HepG2 (cell line): ENCODE measurements around the gene UBXN1. TPM values are rescaled to one million over a fixed set of nuclear protein-coding genes. Genes with fewer than 3 reads are reported as not detected.

ENCODE experiments used
- ATAC-seq: fragments of 200-7000 bp; cut with Tn5 transposase; 3 replicates; pipeline ENCODE4 v1.9.1; 2020; ENCODE audit warnings: mild to moderate bottlenecking, moderate library complexity
- BruUV-seq: library from RNA; stranded (reverse); fragments of 400-500 nt; replicated peaks from 2 replicates; lab custom pipeline; 2021; lab: Mats Ljungman, UMichigan
- CTCF ChIA-PET: fragments of 300-600 bp; formaldehyde crosslinking; extraction: SDS; loops from one replicate; lab custom pipeline; 2021; ENCODE audit warnings: low total read pairs, inconsistent platforms, low intra/inter-chr PET ratio; lab: Yijun Ruan, JAX
- POLR2A ChIA-PET: fragments of 350-600 bp; sonication (Branson Sonifier 250); formaldehyde crosslinking; loops from one replicate; lab custom pipeline; 2020; ENCODE audit warnings: antibody characterized with exemption, inconsistent platforms; lab: Yijun Ruan, JAX
- DNase-seq: peaks from one replicate; pipeline ENCODE4 v3.0.0-alpha.2; 2015; ENCODE audit warnings: low spot score
- FAIRE-seq: peaks from 3 replicates; lab custom pipeline; 2011; peaks lifted over from hg19 to GRCh38; lab: Jason Lieb, UNC
- H2AFZ ChIP-seq: one replicate; pipeline ENCODE4 v1.6.1; 2011; ENCODE audit warnings: low read length, inconsistent platforms
- H3K27ac ChIP-seq: fragments of 300-600 bp; 3 replicates; pipeline ENCODE4 v1.8.0; 2011; ENCODE audit warnings: mixed run types, mild to moderate bottlenecking, mixed read lengths, low read length, inconsistent platforms; ENCODE audit not compliant: insufficient read depth; ENCODE audit errors: extremely low read length
- H3K27me3 ChIP-seq, 2 experiments: fragments of 200-600 bp in 1 of 2; 2 replicates in 1 of 2; 3 replicates in 1 of 2; pipeline versions ENCODE4 v1.6.0 to v1.8.0; 2011; ENCODE audit warnings: low read length in 2 of 2, mild to moderate bottlenecking in 2 of 2, moderate library complexity in 2 of 2, inconsistent platforms in 1 of 2; ENCODE audit not compliant: insufficient read depth in 2 of 2, control insufficient read depth in 1 of 2
- H3K36me3 ChIP-seq, 2 experiments: fragments of 200-600 bp in 1 of 2; replicated peaks in 1 of 2; 2 replicates in 1 of 2; 3 replicates in 1 of 2; pipeline versions ENCODE4 v1.5.1 to v1.8.0; 2011; ENCODE audit warnings: low read length in 2 of 2, inconsistent platforms in 1 of 2; ENCODE audit not compliant: insufficient read depth in 2 of 2, control insufficient read depth in 1 of 2
- H3K4me1 ChIP-seq: 2 replicates; pipeline ENCODE4 v1.5.1; 2012; ENCODE audit warnings: low read length, inconsistent platforms; ENCODE audit not compliant: insufficient read depth
- H3K4me2 ChIP-seq: 2 replicates; pipeline ENCODE4 v1.6.0; 2011; ENCODE audit warnings: low read depth, low read length, inconsistent platforms
- H3K4me3 ChIP-seq, 3 experiments: fragments of 200-600 bp in 1 of 3; sonication (generic), shearing (Covaris generic) in 1 of 3; replicated peaks in 1 of 3; 2 replicates each; pipeline ENCODE4 v1.5.1; 2011 to 2016; ENCODE audit warnings: low read length in 3 of 3, inconsistent platforms in 2 of 3, low read depth in 2 of 3, mild to moderate bottlenecking in 2 of 3, control low read depth in 1 of 3, mixed read lengths in 1 of 3; ENCODE audit not compliant: insufficient read depth in 1 of 3
- H3K79me2 ChIP-seq: one replicate; pipeline ENCODE4 v1.6.1; 2011; ENCODE audit warnings: low read length, inconsistent platforms; ENCODE audit not compliant: insufficient read depth
- H3K9ac ChIP-seq: 2 replicates; pipeline ENCODE4 v1.6.0; 2011; ENCODE audit warnings: mild to moderate bottlenecking, low read depth, low read length, inconsistent platforms; ENCODE audit not compliant: insufficient read depth
- H3K9me3 ChIP-seq: 2 replicates; pipeline ENCODE4 v1.5.1; 2012; ENCODE audit warnings: mild to moderate bottlenecking, low read length
- H4K20me1 ChIP-seq: 2 replicates; pipeline ENCODE4 v1.6.0; 2011; ENCODE audit warnings: inconsistent platforms, mild to moderate bottlenecking, low read length, moderate library complexity; ENCODE audit not compliant: insufficient read depth
- FOXO1 ChIP-seq: sonication (generic); formaldehyde crosslinking; IDR thresholded peaks from 2 replicates; pipeline ENCODE4 v1.4.0; 2020; ENCODE audit warnings: missing genetic modification reagents
- MXD3 ChIP-seq: IDR thresholded peaks from 2 replicates; pipeline ENCODE4 v1.6.1; 2016; ENCODE audit warnings: mild to moderate bottlenecking, missing biosample characterization, missing genetic modification reagents
- NFIC ChIP-seq: IDR thresholded peaks from 2 replicates; pipeline ENCODE4 v1.6.1; 2012; ENCODE audit warnings: mild to moderate bottlenecking, low read length, inconsistent platforms
- TBX2 ChIP-seq: sonication (generic); formaldehyde crosslinking; IDR thresholded peaks from 2 replicates; pipeline ENCODE4 v1.5.0; 2020; ENCODE audit warnings: missing genetic modification reagents, mild to moderate bottlenecking, borderline replicate concordance
- ZBTB33 ChIP-seq: sonication (generic); formaldehyde crosslinking; IDR thresholded peaks from 2 replicates; pipeline ENCODE4 v1.4.0; 2020; ENCODE audit warnings: missing genetic modification reagents
- ZBTB38 ChIP-seq: sonication (generic); formaldehyde crosslinking; IDR thresholded peaks from 2 replicates; pipeline ENCODE4 v1.5.1; 2020; ENCODE audit warnings: mild to moderate bottlenecking, missing genetic modification reagents
- ZC3H13 ChIP-seq: sonication (generic); formaldehyde crosslinking; IDR thresholded peaks from 2 replicates; pipeline ENCODE4 v1.8.1; 2023; ENCODE audit warnings: mild to moderate bottlenecking, missing genetic modification reagents, moderate library complexity
- ZNF563 ChIP-seq: sonication (generic); formaldehyde crosslinking; IDR thresholded peaks from 2 replicates; pipeline ENCODE4 v1.8.0; 2022; ENCODE audit warnings: mild to moderate bottlenecking, moderate library complexity, missing genetic modification reagents
- ZNF574 ChIP-seq: sonication (generic); formaldehyde crosslinking; IDR thresholded peaks from 2 replicates; pipeline ENCODE4 v1.4.0; 2020; ENCODE audit warnings: missing genetic modification reagents
- WGBS: methylation state at CpG from one replicate; pipeline ENCODE4 v1.1.6; 2017; ENCODE audit warnings: low lambda C conversion rate; 5-methylcytosine and 5-hydroxymethylcytosine counted together
- in situ Hi-C: cut with HindIII; loops from 2 replicates; pipeline ENCODE4 v1.10.0; 2017; ENCODE audit warnings: low pct_unique_long_range_greater_than_20kb; ENCODE audit not compliant: extremely low pct_ligation_motif_present
- intact Hi-C: fragments of 100-400 bp; cut with micrococcal nuclease; formaldehyde crosslinking; loops from one replicate; pipeline ENCODE4 v1.10.0; 2022; ENCODE audit not compliant: unreplicated experiment
- polyA plus RNA-seq, 8 experiments: library from polyadenylated mRNA; depleted of rRNA in 3 of 8; stranded (reverse) in 7 of 8; unstranded in 1 of 8; fragments of >200 nt; fragmentation: Illumina TruSeq in 4 of 8; extraction: Trizol in 4 of 8; gene quantifications; 2 replicates each; pipeline versions ENCODE4 v1.2.1 to v1.2.3, GENCODE V29; 2011 to 2016; ENCODE audit warnings: low read depth in 4 of 8, missing spikeins in 1 of 8, mixed read lengths in 1 of 8; ENCODE audit not compliant: insufficient read depth in 1 of 8
- total RNA-seq, 5 experiments: library from RNA; depleted of rRNA; stranded (reverse); fragments of >200 nt; fragmentation: Illumina TruSeq; extraction: Trizol; gene quantifications; 2 replicates each; pipeline ENCODE4 v1.2.3, GENCODE V29; 2016; ENCODE audit warnings: low read depth in 1 of 5
- TF ChIP-seq, protein P1 (sequence below): sonication (generic); formaldehyde crosslinking; IDR thresholded peaks from 2 replicates; pipeline ENCODE4 v1.5.0; 2020; ENCODE audit warnings: mild to moderate bottlenecking, missing genetic modification reagents, moderate library complexity

Gene UBXN1
- total and polyA plus RNA-seq, 2 of the 13 experiments (the other 11 are each of a cell fraction or from before 2014, with no cell fraction given), result 47.5 to 52.4 TPM

DNA sequence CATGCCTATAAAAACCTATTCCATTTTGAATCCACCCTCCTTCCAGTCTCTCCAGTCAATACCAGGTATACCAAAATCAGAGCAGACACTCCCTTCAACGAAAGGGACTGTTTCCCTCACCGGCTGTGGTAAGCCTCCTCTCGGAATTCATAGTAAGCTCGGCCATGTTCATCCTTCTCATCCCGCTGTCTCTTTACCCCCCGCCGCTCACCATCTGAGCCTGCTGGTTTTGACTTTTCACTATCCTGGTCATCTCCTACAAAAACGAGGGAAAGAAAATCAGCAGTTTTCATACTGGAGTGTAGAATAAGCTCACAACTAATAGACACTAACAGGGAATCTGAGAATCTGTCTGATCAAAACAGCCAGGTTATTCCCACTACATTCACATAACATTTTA lies 45.3 kb upstream of the UBXN1 start:
- TF ChIP-seq ZC3H13 (CRISPR knock-in tag) (peak; percentile 37; the same call in 1 of the 2 replicates), ZNF563 (CRISPR knock-in tag) (no peak)
- Histone ChIP-seq H3K27ac (no peak overlapping the region), H3K4me3 (peak overlapping the region in 1 of 3 experiments; percentile 85; a peak in 2 of 6 replicates), H2AFZ (no peak overlapping the region), H3K27me3 (peaks cover 0 to 3% of the 10 kb centered on the region in 2 experiments; a peak in 1 of 5 replicates), H3K36me3 (peaks cover 9 to 51% of the 10 kb centered on the region in 2 experiments), H3K4me2 (peak overlapping the region; percentile 85), H3K9me3 (no peaks in the 10 kb centered on the region), H3K4me1 (peaks cover 37% of the 10 kb centered on the region), H3K9ac (peak overlapping the region; percentile 95; the same call in 1 of the 2 replicates), H4K20me1 (peaks cover 30% of the 10 kb centered on the region), H3K79me2 (peaks cover 72% of the 10 kb centered on the region)
- no peak for DNase-seq
- intact Hi-C loops, result no loop called here
- no TSS peak for BruUV-seq
- ATAC-seq, result no peak
- CTCF ChIA-PET, result no interaction called here
- in situ Hi-C loops, result no loop called here
- FAIRE-seq, result no peak
- POLR2A ChIA-PET, result interaction anchor here (0.9 to 1.2 kb wide), 3 partner anchors 18 to 117 kb away, joined by 3 read pairs; partner anchors contain the start of genes C11orf98 and CSKMT
- 77% methylated on average over 8 of the region's 8 CpGs for WGBS

DNA sequence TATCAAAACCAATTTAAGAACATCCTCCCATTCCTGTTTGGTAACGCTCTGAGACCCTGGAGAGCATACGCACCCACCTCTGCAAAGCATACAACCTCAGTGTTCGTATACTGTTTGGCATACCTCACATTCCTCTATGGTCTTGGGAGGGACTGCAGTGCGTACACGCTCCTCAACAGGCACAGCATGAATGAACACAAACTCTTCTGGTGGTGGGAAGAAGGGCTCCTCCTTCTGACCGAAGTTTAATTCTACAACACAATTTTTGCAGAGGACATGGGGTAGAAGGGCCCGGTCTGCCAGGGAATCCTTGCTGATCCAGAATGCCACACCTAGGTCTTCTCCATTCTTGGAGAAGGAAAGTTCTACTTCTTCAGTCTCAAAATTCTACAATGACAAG lies 43.1 kb upstream of the UBXN1 start:
- Histone ChIP-seq H3K4me2 (no peak overlapping the region), H3K4me3 (no peak overlapping the region), H4K20me1 (peaks cover 30% of the 10 kb centered on the region), H3K27me3 (no peaks in the 10 kb centered on the region; a peak in 1 of 5 replicates), H3K79me2 (peaks cover 64% of the 10 kb centered on the region), H2AFZ (no peak overlapping the region), H3K4me1 (peaks cover 37% of the 10 kb centered on the region), H3K36me3 (peaks cover 15 to 73% of the 10 kb centered on the region in 2 experiments), H3K27ac (peak overlapping the region; percentile 39), H3K9me3 (no peaks in the 10 kb centered on the region), H3K9ac (no peak overlapping the region)
- intact Hi-C loops (no loop called here), in situ Hi-C loops (no loop called here)
- FAIRE-seq (peak; percentile 51), DNase-seq (peak; percentile 80), ATAC-seq (peak; percentile 84)
- ChIA-PET CTCF (no interaction called here), POLR2A (no interaction called here)
- TSS peak; percentile 37 for BruUV-seq
- 71% methylated on average over 7 of the region's 7 CpGs for WGBS
- TF ChIP-seq ZNF574 (peak; percentile 61; the same call in 1 of the 2 replicates), NFIC (no peak), MXD3 (CRISPR knock-in tag) (no peak), ZBTB38 (CRISPR knock-in tag) (peak; percentile 74), TBX2 (no peak), ZBTB33 (peak; percentile 100), FOXO1 (CRISPR knock-in tag) (0 out of 2 replicates have a peak, but pooled peaks have one; percentile 18)
- TF ChIP-seq, protein P1, sequence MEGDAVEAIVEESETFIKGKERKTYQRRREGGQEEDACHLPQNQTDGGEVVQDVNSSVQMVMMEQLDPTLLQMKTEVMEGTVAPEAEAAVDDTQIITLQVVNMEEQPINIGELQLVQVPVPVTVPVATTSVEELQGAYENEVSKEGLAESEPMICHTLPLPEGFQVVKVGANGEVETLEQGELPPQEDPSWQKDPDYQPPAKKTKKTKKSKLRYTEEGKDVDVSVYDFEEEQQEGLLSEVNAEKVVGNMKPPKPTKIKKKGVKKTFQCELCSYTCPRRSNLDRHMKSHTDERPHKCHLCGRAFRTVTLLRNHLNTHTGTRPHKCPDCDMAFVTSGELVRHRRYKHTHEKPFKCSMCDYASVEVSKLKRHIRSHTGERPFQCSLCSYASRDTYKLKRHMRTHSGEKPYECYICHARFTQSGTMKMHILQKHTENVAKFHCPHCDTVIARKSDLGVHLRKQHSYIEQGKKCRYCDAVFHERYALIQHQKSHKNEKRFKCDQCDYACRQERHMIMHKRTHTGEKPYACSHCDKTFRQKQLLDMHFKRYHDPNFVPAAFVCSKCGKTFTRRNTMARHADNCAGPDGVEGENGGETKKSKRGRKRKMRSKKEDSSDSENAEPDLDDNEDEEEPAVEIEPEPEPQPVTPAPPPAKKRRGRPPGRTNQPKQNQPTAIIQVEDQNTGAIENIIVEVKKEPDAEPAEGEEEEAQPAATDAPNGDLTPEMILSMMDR (CRISPR knock-in tag), result peak; percentile 59
